Fibroblast of villous mesenchyme (primary cell): Measurements from ENCODE around the gene ALPI. TPM values are rescaled to one million over a fixed set of nuclear protein-coding genes. Genes with fewer than 3 reads are reported as not detected.
"Not testable (repeated sequence)": the region's sequence is repeated elsewhere in the genome, so short reads cannot be mapped to it uniquely, and the experiment has no call there.

ENCODE experiments used
- DNase-seq: peaks from one replicate; pipeline ENCODE4 v3.0.0-alpha.2; 2010; ENCODE audit warnings: low read depth
- H3K4me3 ChIP-seq: 2 replicates; pipeline ENCODE4 v1.5.1; 2011; ENCODE audit warnings: low read depth, mild to moderate bottlenecking, low read length
- total RNA-seq: library from RNA; depleted of rRNA; stranded (reverse); fragments of >200 nt; gene quantifications from 2 replicates; pipeline ENCODE4 v1.2.3, GENCODE V29; 2012
- TF ChIP-seq, protein P1 (sequence below): IDR thresholded peaks from 2 replicates; pipeline ENCODE4 v1.5.1; 2012; ENCODE audit warnings: low read depth, mild to moderate bottlenecking, low read length; ENCODE audit not compliant: insufficient read depth

The ALPI gene
- total RNA-seq, 1 donor: not detected

DNA sequence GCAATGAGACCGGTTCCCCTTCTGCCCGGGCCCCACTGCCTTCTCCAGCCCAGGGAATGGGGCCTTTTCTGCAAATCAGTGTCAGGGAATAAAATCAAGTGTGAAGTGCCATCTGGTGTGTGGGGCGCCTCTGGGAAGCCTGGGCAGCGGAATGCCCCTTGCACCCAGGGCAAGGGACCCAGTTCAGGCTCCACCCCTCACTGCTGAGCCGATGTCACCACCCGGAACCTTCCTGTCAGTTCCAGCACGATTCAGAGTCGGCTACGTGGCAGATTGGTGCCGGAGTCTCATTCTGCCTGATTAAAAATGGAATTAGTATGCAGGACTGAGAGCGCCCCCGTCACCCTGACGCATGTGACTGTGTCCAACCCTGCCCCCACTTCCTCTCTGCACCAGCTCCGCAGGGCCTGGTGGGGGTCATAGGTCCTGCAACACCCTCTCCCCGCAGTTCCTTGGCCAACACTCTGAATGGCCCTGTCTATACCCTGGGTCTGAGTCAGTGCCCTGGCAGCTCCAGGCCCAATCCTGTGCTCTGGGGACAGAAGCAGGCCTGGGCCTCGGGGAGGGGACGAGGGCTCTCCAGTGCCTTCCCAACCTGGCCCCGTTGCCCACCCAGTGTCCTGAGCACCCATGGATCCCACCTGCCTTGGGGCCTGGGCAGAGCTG lies 8.2 kb upstream of the ALPI start:
- DNase-seq: no peak
- TF ChIP-seq, protein P1, sequence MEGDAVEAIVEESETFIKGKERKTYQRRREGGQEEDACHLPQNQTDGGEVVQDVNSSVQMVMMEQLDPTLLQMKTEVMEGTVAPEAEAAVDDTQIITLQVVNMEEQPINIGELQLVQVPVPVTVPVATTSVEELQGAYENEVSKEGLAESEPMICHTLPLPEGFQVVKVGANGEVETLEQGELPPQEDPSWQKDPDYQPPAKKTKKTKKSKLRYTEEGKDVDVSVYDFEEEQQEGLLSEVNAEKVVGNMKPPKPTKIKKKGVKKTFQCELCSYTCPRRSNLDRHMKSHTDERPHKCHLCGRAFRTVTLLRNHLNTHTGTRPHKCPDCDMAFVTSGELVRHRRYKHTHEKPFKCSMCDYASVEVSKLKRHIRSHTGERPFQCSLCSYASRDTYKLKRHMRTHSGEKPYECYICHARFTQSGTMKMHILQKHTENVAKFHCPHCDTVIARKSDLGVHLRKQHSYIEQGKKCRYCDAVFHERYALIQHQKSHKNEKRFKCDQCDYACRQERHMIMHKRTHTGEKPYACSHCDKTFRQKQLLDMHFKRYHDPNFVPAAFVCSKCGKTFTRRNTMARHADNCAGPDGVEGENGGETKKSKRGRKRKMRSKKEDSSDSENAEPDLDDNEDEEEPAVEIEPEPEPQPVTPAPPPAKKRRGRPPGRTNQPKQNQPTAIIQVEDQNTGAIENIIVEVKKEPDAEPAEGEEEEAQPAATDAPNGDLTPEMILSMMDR: no peak
- no peak overlapping the region for H3K4me3 ChIP-seq

DNA sequence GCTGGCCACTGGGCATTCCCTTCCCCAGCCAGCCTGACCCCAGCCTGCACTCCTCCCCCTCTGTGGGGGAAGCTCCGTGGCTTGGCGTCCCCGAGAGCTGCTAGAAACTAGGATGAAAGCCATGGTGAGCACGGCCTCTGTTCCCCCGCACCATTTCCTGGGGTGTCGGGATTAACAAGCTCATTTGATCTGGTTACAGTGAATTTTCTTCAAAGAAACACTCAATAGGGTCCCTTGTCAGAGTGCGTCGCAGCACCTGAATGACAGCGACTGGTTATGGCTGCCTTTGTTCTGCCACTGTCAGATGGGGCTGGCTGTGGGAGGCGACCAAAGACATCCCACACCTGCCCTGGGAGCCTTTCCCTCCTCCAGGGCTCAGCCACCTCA lies 7.7 kb upstream of the ALPI start:
- DNase-seq: no peak
- TF ChIP-seq, protein P1: no peak
- no peak overlapping the region for H3K4me3 ChIP-seq

DNA sequence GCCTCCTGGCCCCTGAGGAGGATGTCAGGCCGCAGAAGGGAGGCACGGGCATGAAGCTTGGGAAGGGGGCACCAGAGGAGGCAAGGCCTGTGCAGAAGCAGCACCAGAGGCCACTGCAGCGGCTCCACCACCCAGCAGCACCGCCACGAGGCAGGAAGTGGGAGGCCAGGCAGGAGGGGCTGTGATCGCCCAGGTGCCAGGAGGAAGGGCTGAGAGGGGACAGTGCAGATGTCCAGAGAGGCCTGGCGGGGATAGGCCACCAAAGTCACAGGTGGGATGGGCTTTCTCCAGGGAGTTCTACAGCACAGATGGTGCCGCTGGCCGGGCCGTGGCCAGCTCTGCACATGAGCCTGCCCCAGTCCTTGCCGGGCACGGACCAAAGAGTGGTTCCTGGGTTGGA lies 6.0 kb upstream of the ALPI start:
- DNase-seq: no peak
- TF ChIP-seq, protein P1: no peak
- no peak overlapping the region for H3K4me3 ChIP-seq

DNA sequence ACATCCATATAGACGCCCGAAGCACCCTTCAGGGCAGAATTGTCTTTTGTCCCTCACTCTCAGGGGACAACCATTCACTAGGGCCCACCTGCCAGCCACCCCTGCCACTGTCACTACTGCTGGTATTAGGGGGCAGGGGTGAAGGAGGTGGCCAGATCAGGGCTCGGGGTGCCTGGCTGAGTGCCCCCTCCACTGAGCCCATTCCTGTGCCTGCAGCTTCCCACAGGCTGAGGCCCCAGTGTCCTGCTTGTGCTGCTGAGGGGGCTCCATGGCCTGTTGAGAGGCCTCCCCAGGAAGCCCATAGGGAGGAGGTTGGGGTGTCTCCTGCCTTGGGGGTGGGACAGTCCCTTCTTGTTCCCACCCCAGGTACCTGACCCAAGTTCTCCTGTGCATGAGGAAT lies 4.3 kb upstream of the ALPI start:
- not testable (repeated sequence) for H3K4me3 ChIP-seq, DNase-seq

DNA sequence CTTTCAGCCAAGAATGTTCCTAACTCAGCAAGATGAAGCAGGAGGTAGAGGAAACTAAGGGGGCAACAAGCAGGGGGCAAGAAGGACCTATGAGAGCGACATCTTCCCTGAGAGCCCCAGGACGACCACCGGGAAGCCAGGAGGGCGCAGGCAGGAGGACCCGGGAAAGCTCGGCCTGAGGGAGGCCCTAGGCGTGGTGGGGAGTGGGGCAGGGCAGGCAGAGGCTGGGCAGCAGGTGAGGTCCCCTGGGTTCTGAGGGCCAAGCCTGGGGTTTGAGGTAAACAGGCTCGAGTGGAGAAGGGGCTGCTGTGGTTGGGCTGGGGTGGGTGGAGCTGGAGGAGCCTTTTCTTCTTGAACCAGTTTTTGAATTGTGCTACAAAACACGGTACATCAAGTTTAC lies 1.3 kb upstream of the ALPI start:
- DNase-seq: no peak
- H3K4me3 ChIP-seq: no peak overlapping the region
- TF ChIP-seq, protein P1: no peak

DNA sequence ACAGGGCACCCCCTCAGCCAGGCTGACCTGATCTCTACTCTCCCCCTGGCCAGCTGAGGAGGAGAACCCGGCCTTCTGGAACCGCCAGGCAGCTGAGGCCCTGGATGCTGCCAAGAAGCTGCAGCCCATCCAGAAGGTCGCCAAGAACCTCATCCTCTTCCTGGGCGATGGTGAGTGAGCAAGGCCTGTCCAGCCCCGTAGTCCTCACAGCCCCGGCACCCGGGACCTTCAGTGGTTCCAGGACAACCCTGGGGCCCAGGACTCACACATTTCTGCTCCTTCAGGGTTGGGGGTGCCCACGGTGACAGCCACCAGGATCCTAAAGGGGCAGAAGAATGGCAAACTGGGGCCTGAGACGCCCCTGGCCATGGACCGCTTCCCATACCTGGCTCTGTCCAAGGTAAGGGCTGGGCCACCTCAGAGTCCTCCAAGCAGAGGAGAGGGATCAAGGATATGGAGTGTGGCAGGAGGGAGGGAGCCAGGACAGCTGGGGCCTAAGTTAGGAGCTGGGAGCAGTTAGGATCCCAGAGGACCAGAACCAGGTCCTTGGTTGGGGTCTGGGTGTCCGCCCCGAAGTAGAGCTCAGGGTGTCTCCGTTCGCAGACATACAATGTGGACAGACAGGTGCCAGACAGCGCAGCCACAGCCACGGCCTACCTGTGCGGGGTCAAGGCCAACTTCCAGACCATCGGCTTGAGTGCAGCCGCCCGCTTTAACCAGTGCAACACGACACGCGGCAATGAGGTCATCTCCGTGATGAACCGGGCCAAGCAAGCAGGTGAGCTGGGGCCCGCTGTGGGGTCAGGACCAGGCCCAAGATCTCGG lies 555 bp downstream of the ALPI start:
- DNase-seq: no peak
- TF ChIP-seq, protein P1: no peak
- H3K4me3 ChIP-seq: no peak overlapping the region

DNA sequence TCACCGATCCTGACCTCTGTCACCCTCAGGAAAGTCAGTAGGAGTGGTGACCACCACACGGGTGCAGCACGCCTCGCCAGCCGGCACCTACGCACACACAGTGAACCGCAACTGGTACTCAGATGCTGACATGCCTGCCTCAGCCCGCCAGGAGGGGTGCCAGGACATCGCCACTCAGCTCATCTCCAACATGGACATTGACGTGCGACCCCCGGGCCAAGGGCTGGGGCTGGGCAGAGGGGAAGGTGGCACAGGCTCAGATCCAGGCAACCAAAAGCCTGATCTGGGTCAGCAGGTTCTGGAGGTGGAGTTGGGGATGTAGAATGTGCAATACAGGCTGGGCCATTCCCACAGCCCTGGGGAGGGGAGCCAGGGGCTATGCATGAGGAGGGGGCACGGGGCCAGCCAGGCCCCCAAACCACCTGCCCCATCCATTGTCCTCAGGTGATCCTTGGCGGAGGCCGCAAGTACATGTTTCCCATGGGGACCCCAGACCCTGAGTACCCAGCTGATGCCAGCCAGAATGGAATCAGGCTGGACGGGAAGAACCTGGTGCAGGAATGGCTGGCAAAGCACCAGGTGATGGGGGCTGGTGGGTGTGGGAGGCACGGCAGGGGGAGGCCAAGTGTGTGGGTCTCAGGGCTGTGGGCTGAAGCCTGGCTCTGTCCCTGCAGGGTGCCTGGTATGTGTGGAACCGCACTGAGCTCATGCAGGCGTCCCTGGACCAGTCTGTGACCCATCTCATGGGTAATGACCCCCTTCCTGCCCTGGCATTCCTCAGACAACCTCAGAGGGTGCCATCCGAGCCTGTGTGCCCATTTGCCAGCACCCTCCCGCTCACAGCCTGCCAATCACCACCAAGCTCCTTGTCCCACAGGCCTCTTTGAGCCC lies 1.4 kb downstream of the ALPI start:
- H3K4me3 ChIP-seq: no peak overlapping the region
- TF ChIP-seq, protein P1: no peak
- DNase-seq: no peak
